IMR-90 (cell line): ENCODE results near the gene ATP8B4. TPM values are rescaled to one million over a fixed set of nuclear protein-coding genes. Genes with fewer than 3 reads are reported as not detected.

ENCODE experiments used
- ATAC-seq: fragments of 200-7000 bp; cut with Tn5 transposase; 2 replicates; pipeline ENCODE4 v1.9.1; 2020; ENCODE audit warnings: low read depth, mild to moderate bottlenecking, moderate library complexity
- BruUV-seq: library from RNA; stranded (reverse); fragments of 400-500 nt; replicated peaks from 2 replicates; lab custom pipeline; 2021; lab: Mats Ljungman, UMichigan
- CTCF ChIA-PET: fragments of 300-600 bp; formaldehyde crosslinking; extraction: SDS; loops from one replicate; lab custom pipeline; 2021; ENCODE audit warnings: antibody characterized with exemption; lab: Yijun Ruan, JAX
- POLR2A ChIA-PET: fragments of 300-600 bp; sonication (Branson Sonifier 250); formaldehyde crosslinking; loops from one replicate; lab custom pipeline; 2022; ENCODE audit warnings: antibody characterized with exemption; ENCODE audit not compliant: unreplicated experiment; lab: Charles Lee
- DNase-seq: peaks from one replicate; pipeline ENCODE4 v3.0.0; 2013
- H2AFZ ChIP-seq: replicated peaks from 2 replicates; pipeline ENCODE3; 2013; ENCODE audit warnings: low read length, mild to moderate bottlenecking; ENCODE audit not compliant: poor library complexity
- H2AK5ac ChIP-seq: 2 replicates; pipeline ENCODE4 v1.6.1; 2013; ENCODE audit warnings: low read depth, low read length, inconsistent platforms
- H2AK9ac ChIP-seq: replicated peaks from 2 replicates; pipeline ENCODE3; 2013; ENCODE audit warnings: mild to moderate bottlenecking, low read depth, low read length, moderate library complexity; ENCODE audit not compliant: poor library complexity
- H2BK120ac ChIP-seq: 2 replicates; pipeline ENCODE4 v1.6.1; 2013; ENCODE audit warnings: low read depth, low read length, inconsistent platforms
- H2BK15ac ChIP-seq: 3 replicates; pipeline ENCODE4 v1.6.1; 2013; ENCODE audit warnings: low read depth, low read length, inconsistent platforms
- H2BK20ac ChIP-seq: 2 replicates; pipeline ENCODE4 v1.6.1; 2013; ENCODE audit warnings: low read depth, mild to moderate bottlenecking, inconsistent platforms, low read length, moderate library complexity
- H2BK5ac ChIP-seq: 2 replicates; pipeline ENCODE4 v1.6.1; 2013; ENCODE audit warnings: mild to moderate bottlenecking, low read depth, low read length, inconsistent platforms; ENCODE audit not compliant: poor library complexity, severe bottlenecking
- H3K14ac ChIP-seq: replicated peaks from 2 replicates; pipeline ENCODE4 v1.6.1; 2013; ENCODE audit warnings: low read depth, low read length, inconsistent platforms
- H3K18ac ChIP-seq: 2 replicates; pipeline ENCODE4 v1.6.1; 2013; ENCODE audit warnings: low read depth, low read length, control low read depth
- H3K23ac ChIP-seq: 2 replicates; pipeline ENCODE4 v1.6.1; 2013; ENCODE audit warnings: low read depth, low read length, inconsistent platforms
- H3K27ac ChIP-seq: 2 replicates; pipeline ENCODE4 v1.5.1; 2013; ENCODE audit warnings: mild to moderate bottlenecking, control low read depth, low read length; ENCODE audit not compliant: insufficient read depth
- H3K27me3 ChIP-seq: 2 replicates; pipeline ENCODE4 v1.6.1; 2013; ENCODE audit warnings: low read length; ENCODE audit not compliant: control insufficient read depth, insufficient read depth
- H3K36me3 ChIP-seq: 2 replicates; pipeline ENCODE4 v1.6.1; 2013; ENCODE audit warnings: low read length, mixed read lengths; ENCODE audit not compliant: control insufficient read depth, insufficient read depth
- H3K4ac ChIP-seq: 2 replicates; pipeline ENCODE4 v1.6.1; 2013; ENCODE audit warnings: low read depth, low read length, inconsistent platforms
- H3K4me1 ChIP-seq: 2 replicates; pipeline ENCODE4 v1.6.1; 2013; ENCODE audit warnings: low read length, mixed read lengths; ENCODE audit not compliant: control insufficient read depth, insufficient read depth
- H3K4me2 ChIP-seq: 2 replicates; pipeline ENCODE4 v1.6.1; 2013; ENCODE audit warnings: low read depth, mild to moderate bottlenecking, control low read depth, low read length, moderate library complexity
- H3K4me3 ChIP-seq: 2 replicates; pipeline ENCODE4 v1.5.1; 2013; ENCODE audit warnings: low read depth, mild to moderate bottlenecking, control low read depth, low read length, moderate library complexity; ENCODE audit not compliant: insufficient read depth
- H3K56ac ChIP-seq: 2 replicates; pipeline ENCODE4 v1.6.1; 2013; ENCODE audit warnings: low read length, inconsistent platforms; ENCODE audit not compliant: insufficient read depth; ENCODE audit errors: extremely low read depth
- H3K79me1 ChIP-seq, 2 experiments: 2 replicates each; pipeline ENCODE4 v1.6.1; 2013; ENCODE audit warnings: low read length in 2 of 2, inconsistent platforms in 1 of 2, low read depth in 1 of 2
- H3K9ac ChIP-seq: 2 replicates; pipeline ENCODE4 v1.6.1; 2013; ENCODE audit warnings: low read depth, low read length, control low read depth
- H3K9me1 ChIP-seq: 2 replicates; pipeline ENCODE4 v1.6.1; 2013; ENCODE audit warnings: low read length, inconsistent platforms; ENCODE audit not compliant: insufficient read depth
- H3K9me3 ChIP-seq: 2 replicates; pipeline ENCODE4 v1.6.1; 2013; ENCODE audit warnings: low read length; ENCODE audit not compliant: control insufficient read depth, insufficient read depth
- H4K20me1 ChIP-seq: 2 replicates; pipeline ENCODE4 v1.6.1; 2013; ENCODE audit warnings: low read length, inconsistent platforms; ENCODE audit not compliant: insufficient read depth
- H4K5ac ChIP-seq: 2 replicates; pipeline ENCODE4 v1.6.1; 2013; ENCODE audit warnings: mild to moderate bottlenecking, low read depth, low read length, control low read depth
- H4K8ac ChIP-seq, 2 experiments: 2 replicates each; pipeline ENCODE4 v1.6.1; 2013; ENCODE audit warnings: low read depth in 2 of 2, low read length in 2 of 2, control low read depth in 1 of 2, inconsistent platforms in 1 of 2
- H4K91ac ChIP-seq: 2 replicates; pipeline ENCODE4 v1.6.1; 2013; ENCODE audit warnings: low read depth, low read length, inconsistent platforms; ENCODE audit not compliant: insufficient read depth
- CEBPB ChIP-seq: IDR thresholded peaks from 2 replicates; pipeline ENCODE4 v1.6.1; 2012; ENCODE audit warnings: low read depth, low read length, improper control_type of control experiment
- CHD1 ChIP-seq: IDR thresholded peaks from 2 replicates; pipeline ENCODE4 v1.6.1; 2012; ENCODE audit warnings: low read depth, low read length, improper control_type of control experiment
- MAZ ChIP-seq: IDR thresholded peaks from 2 replicates; pipeline ENCODE4 v1.6.1; 2012; ENCODE audit warnings: low read depth, mild to moderate bottlenecking, low read length, improper control_type of control experiment, moderate library complexity, borderline replicate concordance
- MXI1 ChIP-seq: IDR thresholded peaks from 2 replicates; pipeline ENCODE4 v1.6.1; 2012; ENCODE audit warnings: low read depth, mild to moderate bottlenecking, low read length, moderate library complexity, borderline replicate concordance
- POLR2A ChIP-seq: IDR thresholded peaks from 2 replicates; pipeline ENCODE4 v1.6.1; 2012; ENCODE audit warnings: mild to moderate bottlenecking, low read depth, low read length
- RAD21 ChIP-seq: IDR thresholded peaks from 2 replicates; pipeline ENCODE4 v1.6.1; 2012; ENCODE audit warnings: low read length, improper control_type of control experiment
- RFX5 ChIP-seq: IDR thresholded peaks from 2 replicates; pipeline ENCODE4 v1.8.0; 2012; ENCODE audit warnings: low read depth, mild to moderate bottlenecking, low read length, moderate library complexity
- SMC3 ChIP-seq: fragments of 150-350 bp; IDR thresholded peaks from 2 replicates; pipeline ENCODE4 v1.6.1; 2016; ENCODE audit warnings: low read depth, mild to moderate bottlenecking, antibody characterized with exemption, low read length, moderate library complexity
- WGBS, 2 experiments: methylation state at CpG; one replicate each; pipeline versions ENCODE4 v1.1.5 to v1.1.7; 2013; ENCODE audit warnings: missing lambda C conversion rate in 2 of 2; ENCODE audit not compliant: insufficient read length in 1 of 2; ENCODE audit errors: extremely low coverage in 2 of 2; 5-methylcytosine and 5-hydroxymethylcytosine counted together
- dilution Hi-C: fragments of 300-500 bp; cut with HindIII; formaldehyde crosslinking; loops from one replicate; pipeline ENCODE4 v1.14.3; 2018; ENCODE audit warnings: low sequenced_read_pairs; ENCODE audit not compliant: unreplicated experiment
- in situ Hi-C: fragments of 300-500 bp; cut with MboI; formaldehyde crosslinking; loops from 3 replicates; pipeline ENCODE4 v1.14.3; 2019; ENCODE audit warnings: low sequenced_read_pairs, inconsistent platforms, mixed read lengths
- intact Hi-C: fragments of 100-400 bp; cut with micrococcal nuclease; formaldehyde crosslinking; loops from 2 replicates; pipeline ENCODE4 v1.10.0; 2022
- polyA plus RNA-seq, 3 experiments: library from polyadenylated mRNA; depleted of rRNA; stranded (reverse); fragments of >200 nt; gene quantifications; 2 replicates each; pipeline ENCODE4 v1.2.3, GENCODE V29; 2012; ENCODE audit warnings: low replicate concordance in 1 of 3
- total RNA-seq: library from RNA; depleted of rRNA; stranded (reverse); fragments of >200 nt; gene quantifications from 2 replicates; pipeline ENCODE4 v1.2.3, GENCODE V29; 2012
- TF ChIP-seq, protein P1 (sequence below): fragments of 150-350 bp; IDR thresholded peaks from 2 replicates; pipeline ENCODE4 v1.6.1; 2017; ENCODE audit warnings: mild to moderate bottlenecking, antibody characterized with exemption, low read length, low read depth
- TF ChIP-seq, protein P2 (sequence below): fragments of 150-350 bp; IDR thresholded peaks from 2 replicates; pipeline ENCODE4 v1.6.1; 2016; ENCODE audit warnings: low read depth, mild to moderate bottlenecking, low read length, moderate library complexity, borderline replicate concordance
- TF ChIP-seq, protein P3 (sequence below): conservative IDR thresholded peaks from 2 replicates; pipeline ENCODE4 v1.5.1; 2012; ENCODE audit warnings: mild to moderate bottlenecking, low read depth, low read length, improper control_type of control experiment

Gene ATP8B4
- total and polyA plus RNA-seq, 2 of the 4 experiments (the other 2 are of a cell fraction): 0.12 to 0.54 TPM

DNA sequence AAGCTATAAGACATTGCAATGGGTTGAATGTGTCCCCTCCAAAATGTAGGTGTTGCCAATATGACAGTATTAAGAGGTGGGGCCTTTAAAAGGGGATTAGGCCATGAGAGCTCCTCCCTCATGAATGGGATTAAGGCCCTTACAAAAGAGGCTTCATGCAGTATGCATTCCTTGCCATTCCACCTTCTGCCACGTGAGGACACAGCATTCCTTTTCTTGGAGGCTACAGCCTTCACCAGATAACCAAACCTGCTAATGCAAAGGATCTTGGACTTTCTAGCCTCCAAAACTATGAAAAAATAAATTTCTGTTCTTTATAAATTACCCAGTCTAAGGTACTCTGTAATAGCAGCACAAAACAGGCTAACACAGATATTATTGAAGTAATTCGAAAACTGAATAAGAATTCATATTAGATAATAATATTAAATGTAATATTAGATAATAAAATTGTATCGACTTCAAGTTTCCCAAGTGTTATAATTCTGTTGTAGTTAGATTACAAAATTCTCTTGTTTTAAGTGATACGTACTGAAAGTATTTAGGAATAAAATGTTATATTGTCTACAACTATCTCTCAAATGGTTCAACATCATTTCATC is 29.4 kb upstream of the ATP8B4 start:
- H2AK5ac ChIP-seq: no peak overlapping the region

More for the DNA sequence above, 29.4 kb upstream of the ATP8B4 start:
- Histone ChIP-seq H2BK5ac (no peak overlapping the region), H4K5ac (no peak overlapping the region), H3K9ac (no peak overlapping the region), H3K36me3 (no peaks in the 10 kb centered on the region), H3K56ac (no peak overlapping the region), H4K20me1 (no peaks in the 10 kb centered on the region), H3K4me3 (no peak overlapping the region), H3K27me3 (no peaks in the 10 kb centered on the region), H3K9me1 (peaks cover 5% of the 10 kb centered on the region; the same call in 1 of the 2 replicates), H2AK9ac (no peak overlapping the region), H3K4me1 (no peaks in the 10 kb centered on the region; the same call in 1 of the 2 replicates), H2BK15ac (no peak overlapping the region), H4K8ac (no peak overlapping the region), H3K4me2 (no peak overlapping the region), H3K18ac (no peak overlapping the region), H3K9me3 (no peaks in the 10 kb centered on the region), H4K91ac (no peak overlapping the region), H2AFZ (no peak overlapping the region), H3K4ac (no peak overlapping the region), H3K14ac (no peak overlapping the region), H3K27ac (no peak overlapping the region), H2BK20ac (no peak overlapping the region), H2BK120ac (no peak overlapping the region), H3K79me1 (no peaks in the 10 kb centered on the region), H3K23ac (no peak overlapping the region)
- DNase-seq: peak; percentile 79
- in situ Hi-C loops (loop anchor here (5.0 to 25.0 kb wide), 5 partner anchors 159 to 1784 kb away; partner anchors contain the start of gene FGF7), intact Hi-C loops (loop anchor here (1.0 to 10.0 kb wide), 4 partner anchors 168 to 1504 kb away; partner anchors contain the start of gene FBN1), dilution Hi-C loops (no loop called here)
- ChIA-PET CTCF (interaction anchor here (1.1 kb wide), 1 partner anchor 168 kb away, joined by 4 read pairs; no protein-coding TSS in a partner anchor), POLR2A (no interaction called here)
- peak; percentile 72 for ATAC-seq
- WGBS, 2 experiments: no CpG with 5 or more reads among the region's 4 CpGs
- peak; percentile 79 for TF ChIP-seq SMC3
- TF ChIP-seq MXI1: no peak
- TF ChIP-seq, protein P1, sequence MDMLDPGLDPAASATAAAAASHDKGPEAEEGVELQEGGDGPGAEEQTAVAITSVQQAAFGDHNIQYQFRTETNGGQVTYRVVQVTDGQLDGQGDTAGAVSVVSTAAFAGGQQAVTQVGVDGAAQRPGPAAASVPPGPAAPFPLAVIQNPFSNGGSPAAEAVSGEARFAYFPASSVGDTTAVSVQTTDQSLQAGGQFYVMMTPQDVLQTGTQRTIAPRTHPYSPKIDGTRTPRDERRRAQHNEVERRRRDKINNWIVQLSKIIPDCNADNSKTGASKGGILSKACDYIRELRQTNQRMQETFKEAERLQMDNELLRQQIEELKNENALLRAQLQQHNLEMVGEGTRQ: 0 out of 2 replicates have a peak, but pooled peaks have one; percentile 17
- TF ChIP-seq, protein P2, sequence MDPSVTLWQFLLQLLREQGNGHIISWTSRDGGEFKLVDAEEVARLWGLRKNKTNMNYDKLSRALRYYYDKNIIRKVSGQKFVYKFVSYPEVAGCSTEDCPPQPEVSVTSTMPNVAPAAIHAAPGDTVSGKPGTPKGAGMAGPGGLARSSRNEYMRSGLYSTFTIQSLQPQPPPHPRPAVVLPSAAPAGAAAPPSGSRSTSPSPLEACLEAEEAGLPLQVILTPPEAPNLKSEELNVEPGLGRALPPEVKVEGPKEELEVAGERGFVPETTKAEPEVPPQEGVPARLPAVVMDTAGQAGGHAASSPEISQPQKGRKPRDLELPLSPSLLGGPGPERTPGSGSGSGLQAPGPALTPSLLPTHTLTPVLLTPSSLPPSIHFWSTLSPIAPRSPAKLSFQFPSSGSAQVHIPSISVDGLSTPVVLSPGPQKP: no peak
- no peak for TF ChIP-seq RFX5
- no peak for TF ChIP-seq POLR2A
- TF ChIP-seq, protein P3, sequence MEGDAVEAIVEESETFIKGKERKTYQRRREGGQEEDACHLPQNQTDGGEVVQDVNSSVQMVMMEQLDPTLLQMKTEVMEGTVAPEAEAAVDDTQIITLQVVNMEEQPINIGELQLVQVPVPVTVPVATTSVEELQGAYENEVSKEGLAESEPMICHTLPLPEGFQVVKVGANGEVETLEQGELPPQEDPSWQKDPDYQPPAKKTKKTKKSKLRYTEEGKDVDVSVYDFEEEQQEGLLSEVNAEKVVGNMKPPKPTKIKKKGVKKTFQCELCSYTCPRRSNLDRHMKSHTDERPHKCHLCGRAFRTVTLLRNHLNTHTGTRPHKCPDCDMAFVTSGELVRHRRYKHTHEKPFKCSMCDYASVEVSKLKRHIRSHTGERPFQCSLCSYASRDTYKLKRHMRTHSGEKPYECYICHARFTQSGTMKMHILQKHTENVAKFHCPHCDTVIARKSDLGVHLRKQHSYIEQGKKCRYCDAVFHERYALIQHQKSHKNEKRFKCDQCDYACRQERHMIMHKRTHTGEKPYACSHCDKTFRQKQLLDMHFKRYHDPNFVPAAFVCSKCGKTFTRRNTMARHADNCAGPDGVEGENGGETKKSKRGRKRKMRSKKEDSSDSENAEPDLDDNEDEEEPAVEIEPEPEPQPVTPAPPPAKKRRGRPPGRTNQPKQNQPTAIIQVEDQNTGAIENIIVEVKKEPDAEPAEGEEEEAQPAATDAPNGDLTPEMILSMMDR: peak; percentile 68
- TF ChIP-seq MAZ: no peak
- peak; percentile 76 for TF ChIP-seq RAD21
- TF ChIP-seq CEBPB: no peak
- no peak for TF ChIP-seq CHD1
- BruUV-seq: no TSS peak
